Activated CD4-positive, CD25-positive, alpha-beta regulatory T cell (primary cell): ENCODE results near the gene MAPK9.

ENCODE experiments used
- DNase-seq, 4 experiments: peaks; one replicate each; lab custom pipeline; 2025; lab: John Stamatoyannopoulos, UW

MAPK9 gene

DNA sequence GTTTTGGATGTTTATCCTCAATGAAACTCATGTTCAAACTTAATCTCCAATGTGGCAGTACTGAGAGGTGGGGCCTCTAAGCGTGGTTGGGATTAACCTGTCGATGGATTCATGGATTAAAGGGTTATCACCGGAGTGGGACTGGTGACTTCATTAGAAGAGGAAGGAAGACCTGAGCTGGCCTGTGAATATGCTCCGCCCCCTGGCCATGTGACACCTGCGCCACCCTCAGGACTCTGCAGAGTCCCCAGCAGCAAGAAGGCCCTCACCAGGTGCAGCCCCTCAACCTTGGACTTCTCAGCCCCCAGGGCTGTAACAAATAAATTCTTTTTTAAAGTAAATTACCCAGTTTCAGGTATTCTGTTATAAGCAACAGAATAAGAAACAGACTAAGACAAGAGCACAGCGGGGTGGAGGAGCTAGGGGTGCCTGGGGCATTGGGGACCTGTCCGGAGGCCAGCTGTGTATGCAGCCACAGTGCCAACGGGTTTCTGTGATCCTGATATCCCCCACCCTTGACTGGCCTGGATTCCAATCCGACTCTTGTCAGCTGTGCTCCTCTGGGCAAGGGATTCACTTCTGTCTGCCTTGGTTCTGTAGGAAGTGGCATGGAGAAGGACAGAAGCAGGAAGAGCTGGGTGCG, 3.2 kb upstream of the MAPK9 start:
- DNase-seq: no peak

DNA sequence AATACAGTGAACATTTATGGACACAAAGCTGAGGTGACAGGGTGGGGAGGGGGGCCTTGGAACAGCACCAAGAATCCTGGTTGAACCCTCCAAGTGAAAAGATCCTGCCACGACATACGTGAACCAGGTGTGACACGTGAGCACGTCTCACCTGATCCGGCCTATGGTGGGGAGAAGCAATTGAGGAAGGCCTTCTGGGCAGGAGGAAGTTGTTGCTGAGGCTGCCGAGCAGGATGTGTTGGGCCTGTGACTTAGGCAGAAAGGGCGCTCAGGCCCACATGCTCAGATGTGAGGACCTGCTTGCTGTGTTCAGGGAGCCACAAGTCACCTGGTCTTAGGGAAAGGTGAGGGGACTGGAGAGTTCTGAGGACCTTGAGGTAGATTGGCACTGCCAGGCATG, 2.5 kb upstream of the MAPK9 start:
- no peak for DNase-seq

DNA sequence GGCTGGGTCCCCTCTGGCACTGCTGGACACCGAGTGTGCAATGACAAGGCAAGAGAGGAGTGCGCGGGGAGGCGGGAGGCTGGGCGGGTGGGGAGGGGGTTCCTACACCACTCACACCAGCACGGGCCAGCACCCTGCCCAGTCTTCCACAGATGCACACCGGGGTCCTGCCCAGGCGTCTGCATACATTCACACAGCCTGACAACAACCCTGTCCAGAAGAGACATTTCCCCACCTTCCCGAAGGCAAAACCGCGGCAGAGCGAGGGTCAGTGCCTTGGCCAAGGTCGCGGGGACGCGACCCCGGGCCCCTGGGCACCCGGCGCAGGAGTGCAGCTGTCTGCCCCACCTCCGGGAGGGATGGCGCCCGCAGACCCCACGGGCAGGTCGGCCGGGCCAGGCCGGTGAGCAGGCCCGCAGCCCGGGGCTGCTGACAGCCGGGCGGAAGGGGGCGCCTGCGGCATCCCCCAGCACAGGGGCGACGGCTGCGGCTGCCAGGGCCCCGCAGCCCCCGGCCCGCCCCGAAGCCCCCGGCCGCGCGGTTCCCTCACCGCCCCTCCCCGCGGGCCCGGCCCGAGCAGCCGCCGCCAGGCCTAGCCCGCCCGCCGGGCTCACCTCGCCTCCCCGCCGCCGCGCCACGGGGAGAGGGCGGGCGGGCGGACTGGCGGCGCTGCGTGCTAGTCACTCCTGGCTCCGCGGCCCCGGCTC, 496 bp downstream of the MAPK9 start:
- DNase-seq: peak in 2 of 4 experiments; percentile 34 to 53

DNA sequence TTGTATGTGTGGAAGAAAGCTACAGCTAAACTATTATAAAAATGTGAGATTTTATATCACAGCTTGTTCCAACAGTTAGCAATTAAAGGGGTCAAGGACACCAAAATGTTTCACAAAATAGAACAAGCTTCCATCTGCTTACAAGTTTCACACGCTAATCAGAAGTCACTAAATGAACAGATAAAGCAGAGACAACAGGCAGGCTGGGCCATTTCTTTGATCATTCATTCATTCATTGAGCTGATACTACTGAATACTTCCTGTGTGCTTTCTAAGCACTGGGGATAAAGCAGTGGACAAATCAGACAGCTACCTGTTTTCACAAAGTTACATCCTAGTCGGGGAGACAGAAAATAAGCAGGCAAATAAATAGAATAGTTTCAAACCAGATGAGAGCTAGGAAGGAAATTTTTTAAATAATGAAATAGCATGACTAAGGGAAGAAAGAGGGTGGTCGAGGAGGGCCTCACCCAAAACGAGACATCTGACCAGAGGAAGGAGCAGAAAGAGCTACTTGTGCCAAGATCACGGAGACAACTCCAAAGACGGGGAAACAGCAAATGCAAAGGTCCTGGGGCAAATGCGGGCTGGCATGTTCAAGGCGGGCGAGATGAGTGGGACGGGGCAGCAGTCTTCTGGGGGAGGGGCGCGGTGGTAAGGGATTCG, 1.2 kb downstream of the MAPK9 start:
- DNase-seq: no peak

DNA sequence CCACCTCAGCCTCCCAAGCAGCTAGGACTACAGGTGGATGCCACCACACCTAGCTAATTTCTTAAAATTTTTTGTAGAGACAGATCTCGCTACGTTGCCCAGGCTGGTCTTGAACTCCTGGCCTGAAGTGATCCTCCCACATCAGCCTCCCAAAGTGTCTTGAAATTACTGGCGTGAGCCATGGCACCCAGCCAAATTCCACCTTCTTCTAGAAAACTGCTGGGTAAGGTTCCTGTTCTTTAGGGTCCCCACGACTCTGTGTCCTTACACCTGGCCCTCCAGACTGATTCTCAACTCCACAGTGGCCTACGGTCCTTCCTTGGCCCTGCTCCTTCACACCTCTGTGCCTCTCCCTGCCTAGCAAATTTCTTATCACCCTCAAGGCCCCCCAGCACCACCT, 1.9 kb downstream of the MAPK9 start:
- no peak for DNase-seq

DNA sequence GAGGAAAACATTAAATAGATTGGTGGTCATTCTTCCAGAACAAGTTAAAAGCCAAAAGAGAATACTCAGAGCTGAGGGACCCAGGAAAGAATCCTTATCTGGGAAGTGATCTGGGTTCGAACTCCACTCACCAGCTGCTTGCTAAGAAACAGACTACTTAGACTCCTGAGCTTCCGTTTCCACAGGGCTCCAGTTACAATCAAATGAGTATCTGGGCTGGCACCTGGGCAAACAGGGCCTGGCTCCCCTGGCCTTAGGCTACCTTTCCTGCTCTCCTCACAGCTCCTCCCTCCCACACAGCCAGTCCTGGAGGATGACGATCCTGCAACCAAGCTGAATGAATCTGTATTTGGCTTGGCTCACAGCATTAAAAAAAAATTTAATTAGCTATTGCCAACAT, 2.5 kb downstream of the MAPK9 start:
- no peak for DNase-seq

DNA sequence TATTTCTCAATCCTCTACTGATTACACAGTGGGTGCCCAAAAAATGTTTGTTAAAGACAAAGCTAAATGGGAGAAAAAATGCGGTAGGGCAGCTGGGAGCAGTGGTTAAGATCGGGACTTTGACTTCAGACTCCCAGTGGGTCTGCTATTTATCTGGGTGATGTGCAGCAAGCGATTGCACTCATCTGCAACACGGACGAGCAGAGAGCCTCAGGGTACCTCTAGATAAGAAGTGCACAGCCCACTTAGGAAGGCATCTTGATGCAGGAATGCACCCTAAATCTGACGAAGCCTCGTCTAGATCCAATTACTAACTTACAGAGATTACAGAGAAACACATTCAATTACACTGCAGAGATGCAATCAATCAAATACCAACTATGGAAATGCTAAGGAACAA, 4.0 kb downstream of the MAPK9 start:
- DNase-seq: no peak

DNA sequence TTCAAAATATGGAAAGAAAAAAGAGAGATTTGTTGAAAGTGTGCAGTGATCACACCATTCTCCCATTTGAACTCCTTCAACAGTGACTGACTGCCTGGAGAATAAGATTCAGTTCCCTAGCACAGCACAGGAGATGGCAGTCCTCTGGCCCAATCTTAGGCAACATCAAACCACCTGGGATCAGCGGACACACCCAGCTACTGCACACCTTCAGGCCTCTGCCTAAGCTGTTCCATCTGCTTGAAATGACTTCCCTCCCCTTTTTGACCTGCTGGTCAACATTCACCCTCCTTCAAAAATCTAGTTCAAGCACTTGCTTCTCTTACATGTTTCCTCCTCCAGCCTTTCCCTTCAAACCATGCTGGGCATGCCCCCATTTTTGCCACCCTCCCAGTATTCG, 4.5 kb downstream of the MAPK9 start:
- no peak for DNase-seq

DNA sequence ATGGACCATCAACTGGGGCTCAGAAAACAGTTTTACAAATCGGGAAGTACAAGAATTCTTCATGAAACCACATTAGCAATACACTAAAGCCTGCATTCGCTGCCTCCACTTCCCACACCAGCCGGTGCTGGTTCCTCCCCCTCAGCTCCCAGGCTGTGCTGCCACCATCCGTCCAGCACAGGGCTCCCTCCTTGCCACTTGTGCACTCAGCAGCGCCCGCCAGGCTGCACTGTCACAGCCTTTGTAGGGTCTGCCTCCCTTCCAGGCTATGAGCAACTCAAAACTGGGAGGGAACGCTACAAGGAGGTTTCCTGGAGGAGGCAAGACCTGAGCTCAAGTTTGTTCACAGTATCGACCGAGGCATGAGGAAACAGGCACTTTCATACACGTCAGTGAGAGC, 7.7 kb downstream of the MAPK9 start:
- DNase-seq: no peak

DNA sequence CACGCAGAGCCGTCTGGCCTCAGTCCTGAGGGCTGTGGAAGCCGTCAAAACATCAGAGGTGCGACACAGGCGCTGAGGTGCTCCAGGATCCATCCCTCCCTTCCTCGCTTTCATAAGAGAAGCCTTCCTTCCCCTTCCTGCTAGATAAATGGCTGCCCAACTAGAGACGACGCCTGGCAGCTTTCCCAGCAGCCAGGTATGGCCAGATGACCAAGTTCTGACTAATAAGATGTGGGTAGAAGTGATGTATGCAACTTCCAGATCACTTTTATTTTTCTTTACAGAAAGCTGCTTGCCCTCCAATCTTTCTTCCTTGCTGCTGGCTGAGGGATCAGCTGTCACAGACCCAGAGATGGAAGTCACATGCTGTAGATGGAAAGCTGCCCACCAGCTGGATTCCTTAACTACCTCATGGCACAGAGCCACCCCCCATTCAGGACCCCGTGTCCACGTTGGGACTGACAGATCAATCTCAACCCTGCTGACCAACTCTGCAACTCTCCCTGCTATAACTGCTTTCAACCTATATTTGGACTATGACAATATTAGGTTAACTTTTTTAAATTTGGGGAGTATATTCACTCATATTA, 8.8 kb downstream of the MAPK9 start:
- DNase-seq: no peak

DNA sequence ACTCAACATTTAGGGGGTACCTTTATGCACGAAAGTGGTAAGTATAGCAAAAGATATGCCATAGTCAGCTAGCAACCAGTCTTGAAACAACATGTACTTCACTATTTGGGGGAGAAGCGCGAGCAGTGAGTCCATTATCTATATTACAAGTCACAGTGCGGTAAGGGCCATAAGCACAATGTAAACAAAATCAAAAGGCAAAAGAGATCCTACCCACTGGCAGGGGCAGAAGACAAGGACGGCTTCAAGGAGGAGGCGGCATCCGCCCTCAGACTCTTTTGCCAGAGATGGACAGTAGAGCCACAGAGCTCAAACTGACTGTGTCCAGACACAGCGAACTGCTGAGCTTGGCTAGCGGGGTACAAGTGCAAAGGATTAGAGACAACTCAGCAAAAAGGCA, 9.6 kb downstream of the MAPK9 start:
- DNase-seq: no peak

DNA sequence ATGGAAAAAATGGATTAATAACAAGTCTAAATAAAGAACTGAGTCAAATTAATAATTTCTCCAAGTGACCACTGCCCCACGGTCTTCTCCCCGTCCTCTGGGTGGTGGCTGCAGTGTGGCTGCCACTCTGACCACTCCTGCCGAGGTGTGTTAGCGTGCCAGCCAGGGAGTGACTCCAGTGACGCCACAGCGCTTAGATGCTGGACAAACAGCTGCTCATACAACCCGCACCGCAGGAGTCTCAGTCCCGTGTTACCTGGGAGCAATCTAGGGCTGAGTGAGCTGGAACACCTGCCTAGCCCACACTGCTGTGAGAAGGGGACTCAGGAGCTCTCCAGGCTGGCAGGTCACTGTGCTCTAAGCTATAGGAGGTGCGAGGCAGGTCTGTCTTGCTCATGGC, 10.2 kb downstream of the MAPK9 start:
- no peak for DNase-seq

DNA sequence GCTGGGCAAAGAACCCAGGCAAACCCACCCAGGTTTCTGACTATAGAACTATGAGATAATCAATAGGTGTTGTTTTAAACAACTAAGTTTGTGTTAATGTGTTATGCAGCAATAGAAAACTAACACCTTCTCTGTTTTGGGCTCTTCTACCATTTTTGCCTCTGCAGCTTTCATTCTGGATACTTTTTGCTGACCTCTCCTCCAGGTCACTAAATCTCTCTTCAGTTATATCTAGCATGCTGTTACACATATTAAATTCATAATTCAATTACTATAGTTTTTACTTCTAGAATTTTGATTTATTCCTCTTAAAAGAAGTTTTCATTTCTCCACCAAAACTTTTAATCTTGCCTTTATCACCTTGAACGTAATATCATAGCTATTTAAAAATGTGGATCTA, 17.2 kb downstream of the MAPK9 start:
- DNase-seq: no peak

DNA sequence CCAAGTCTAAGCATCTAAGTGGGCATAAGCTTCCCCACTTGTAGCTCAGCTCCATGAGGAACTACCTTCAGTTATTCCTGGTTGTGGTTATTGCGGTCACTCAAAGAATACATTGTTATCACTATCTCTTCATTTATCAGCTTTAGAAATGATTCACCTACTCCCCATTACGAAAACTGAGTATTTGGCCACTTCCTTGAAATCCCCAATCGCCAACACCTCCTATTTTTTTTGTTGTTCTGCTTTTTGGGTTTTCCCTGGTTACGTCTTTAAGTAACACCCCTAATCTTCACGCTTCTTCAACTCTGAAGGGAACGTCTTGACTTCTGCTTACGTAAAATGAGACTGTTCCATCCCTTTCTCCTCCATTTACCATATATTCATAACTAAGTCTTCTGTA, 20.7 kb downstream of the MAPK9 start:
- DNase-seq: no peak

DNA sequence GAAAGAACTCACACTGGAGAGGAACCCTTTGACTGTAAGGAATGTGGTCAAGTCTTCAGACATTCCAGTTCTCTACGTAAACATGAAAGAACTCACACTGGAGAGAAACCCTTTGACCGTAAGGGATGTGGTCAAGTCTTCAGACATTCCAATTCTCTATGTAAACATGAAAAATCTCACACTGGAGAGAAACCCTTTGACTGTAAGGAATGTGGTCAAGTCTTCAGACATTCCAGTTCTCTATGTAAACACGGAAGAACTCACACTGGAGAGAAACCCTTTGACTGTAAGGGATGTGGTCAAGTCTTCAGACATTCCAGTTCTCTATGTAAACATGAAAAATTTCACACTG, 32.6 kb downstream of the MAPK9 start:
- no peak for DNase-seq

DNA sequence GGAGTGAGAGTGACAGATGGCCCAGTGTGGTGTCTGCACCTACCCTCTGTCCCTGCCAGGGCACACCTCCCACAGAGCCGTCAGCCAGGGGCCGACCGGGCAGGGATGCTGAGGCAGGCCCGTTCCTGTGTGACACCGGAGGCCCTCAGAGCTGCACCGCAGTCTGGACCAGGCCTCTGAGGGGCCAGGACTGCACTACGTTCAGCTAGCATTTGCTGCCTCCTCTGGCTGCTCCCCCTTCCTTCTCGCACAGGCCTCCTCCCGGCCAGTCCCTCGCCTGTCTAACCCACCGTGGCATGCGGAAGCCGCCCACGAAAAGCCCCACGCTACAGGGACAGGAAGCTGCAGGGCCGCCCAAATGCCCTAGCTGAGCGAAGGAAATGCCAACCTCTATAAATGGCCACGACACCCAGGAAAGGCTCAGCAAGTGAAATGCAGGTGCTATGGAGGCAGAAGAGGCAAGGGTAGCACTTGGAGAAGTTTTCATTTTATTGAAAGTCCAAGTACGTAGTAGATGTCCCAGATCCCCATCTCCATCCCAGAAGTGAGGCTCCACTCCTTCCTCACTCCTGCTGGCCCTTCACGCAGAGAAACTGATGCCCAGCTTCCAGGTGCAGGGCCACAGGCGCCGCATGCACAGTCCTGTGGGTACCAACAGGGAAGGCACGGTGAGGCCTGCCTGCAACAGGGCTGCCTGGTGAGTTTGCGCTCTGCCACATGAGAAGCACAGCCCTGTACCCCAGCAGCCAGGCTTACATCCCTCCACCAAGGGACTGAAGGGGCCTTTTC, 38.7 kb downstream of the MAPK9 start:
- DNase-seq: no peak

DNA sequence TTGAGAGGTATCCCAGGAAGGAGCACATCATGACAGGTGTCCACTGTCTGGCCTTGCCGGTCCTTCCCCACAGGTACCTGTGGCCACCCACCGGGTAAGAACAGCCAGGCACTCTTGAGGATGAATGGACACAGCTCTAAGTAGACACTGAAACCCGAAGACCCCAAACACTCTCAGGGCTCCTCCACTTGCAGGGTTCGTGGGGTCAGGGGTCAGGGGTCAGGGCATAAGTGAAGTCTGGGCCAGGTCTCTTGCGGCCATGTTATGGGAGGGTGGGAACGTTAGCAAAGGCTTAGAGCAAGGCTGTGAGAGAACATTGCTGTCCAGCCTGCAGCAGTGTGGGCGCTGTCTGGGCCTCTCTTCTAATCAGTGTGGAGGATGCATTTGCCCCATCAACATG, 40.0 kb downstream of the MAPK9 start:
- DNase-seq: no peak

DNA sequence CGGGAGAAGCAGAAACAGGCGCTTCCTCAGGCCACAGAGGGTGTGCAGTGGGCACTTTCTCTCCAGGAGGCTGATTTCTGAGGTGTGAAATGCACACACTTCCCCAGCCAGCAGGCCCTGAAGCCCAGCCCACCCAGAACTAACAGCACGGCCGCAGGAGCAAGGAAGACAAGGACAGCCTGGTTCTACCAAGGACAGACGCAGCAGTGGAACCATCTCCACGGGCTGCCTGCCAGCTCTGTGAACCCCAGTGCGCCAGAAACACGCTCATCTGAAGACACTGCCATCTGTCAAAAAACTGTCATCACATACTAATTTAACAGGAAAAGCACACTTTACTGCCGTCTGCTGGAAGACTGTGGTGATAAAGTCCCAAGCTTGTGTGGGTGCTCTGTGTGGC, 40.7 kb downstream of the MAPK9 start:
- no peak for DNase-seq

DNA sequence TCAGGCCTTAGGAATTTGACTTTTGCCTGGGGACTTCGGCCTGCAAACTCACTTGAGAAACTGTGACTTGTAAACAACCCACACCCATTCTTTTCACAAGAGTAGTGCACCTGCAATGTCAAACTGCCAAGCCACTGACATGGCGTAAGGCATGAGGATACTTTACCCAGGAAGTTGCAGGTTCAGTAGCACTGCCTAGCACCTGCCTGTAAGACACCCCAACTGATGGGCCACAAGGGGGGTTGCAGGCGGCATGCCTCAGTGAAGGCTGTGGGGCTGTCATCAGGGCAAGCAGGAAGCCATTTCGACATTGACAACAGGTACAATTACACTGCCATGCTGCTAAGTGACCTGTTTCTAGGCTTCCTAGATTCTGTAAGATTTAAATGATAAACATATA, 41.6 kb downstream of the MAPK9 start:
- DNase-seq: no peak

DNA sequence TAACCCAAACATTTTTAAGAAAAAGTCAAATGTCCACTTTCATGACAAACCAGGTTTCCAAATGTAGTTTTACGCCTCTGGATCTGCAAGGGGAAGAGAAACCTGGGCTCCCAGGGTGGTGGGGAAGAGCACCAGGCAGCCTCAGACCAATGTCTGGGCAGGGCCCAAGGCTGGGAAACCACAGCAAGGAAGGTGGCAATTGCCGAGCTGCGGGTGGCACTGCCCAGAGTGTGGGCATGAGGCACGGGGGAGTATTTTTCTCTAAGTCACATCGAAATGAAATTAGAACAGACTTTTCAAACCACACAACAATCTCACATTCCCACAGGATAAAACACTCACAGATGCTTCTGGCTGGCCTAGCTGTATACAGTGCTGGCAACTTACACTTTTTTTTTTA, 50.3 kb downstream of the MAPK9 start:
- DNase-seq: no peak

DNA sequence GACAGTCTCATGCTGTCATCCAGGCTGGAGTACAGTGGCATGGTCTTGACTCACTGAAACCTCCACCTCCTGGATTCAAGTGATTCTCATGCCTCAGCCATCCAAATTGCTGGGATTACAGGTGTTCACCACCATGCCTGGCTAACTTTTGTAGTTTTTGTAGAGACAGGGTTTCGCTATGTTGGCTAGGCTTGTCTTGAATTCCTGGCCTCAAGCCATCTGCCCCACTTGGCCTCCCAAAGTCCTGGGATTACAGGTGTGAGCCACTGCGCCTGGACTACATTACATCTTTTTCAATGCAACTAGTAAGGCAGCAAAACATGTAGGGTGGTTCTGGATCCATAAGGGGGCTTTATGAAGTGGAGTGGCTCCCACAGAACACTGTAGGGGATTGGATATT, 53.3 kb downstream of the MAPK9 start:
- no peak for DNase-seq

DNA sequence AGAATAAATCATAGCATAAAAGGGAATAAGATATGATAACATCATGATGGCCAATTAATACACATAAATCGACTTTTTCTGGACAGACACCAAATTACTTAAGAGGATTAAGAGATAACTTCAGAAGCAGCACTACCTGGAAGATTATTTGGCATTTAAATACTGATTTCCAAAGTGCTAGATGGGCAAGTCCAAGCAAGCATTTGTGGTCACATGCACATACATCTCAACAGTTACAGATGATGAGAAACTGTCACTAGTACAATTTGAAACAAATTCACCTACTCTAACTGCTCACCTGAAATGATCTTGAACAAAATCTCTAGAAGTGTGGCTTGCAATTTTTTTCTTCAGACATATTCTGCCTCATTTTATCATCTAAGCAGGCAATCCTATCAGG, 56.0 kb downstream of the MAPK9 start:
- no peak for DNase-seq

DNA sequence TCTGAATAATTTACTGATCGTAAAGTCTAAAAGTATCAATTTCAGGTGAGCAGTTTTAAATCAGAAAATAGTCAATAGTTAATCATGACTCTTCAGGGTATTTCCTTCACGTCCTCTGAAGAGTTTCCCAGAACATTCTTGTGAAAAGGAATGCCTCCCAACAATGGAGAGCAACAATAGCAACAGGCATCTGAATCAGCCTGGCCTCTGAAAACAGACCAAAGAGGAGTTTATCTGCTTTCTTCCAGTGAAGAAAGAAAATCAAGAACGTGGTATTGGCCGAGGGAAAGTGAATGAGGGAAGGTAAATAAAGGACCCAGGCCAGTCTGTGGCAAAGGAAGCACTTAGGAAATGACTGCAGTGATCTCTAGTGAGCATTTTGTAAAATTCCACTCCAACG, 56.8 kb downstream of the MAPK9 start:
- DNase-seq: no peak
